ENCODE results near the gene CACYBP. TPM values are rescaled to one million over a fixed set of nuclear protein-coding genes. Genes with fewer than 3 reads are reported as not detected.

The CACYBP gene
- total RNA-seq, 2 donors from 2014 or later, result 170 to 182 TPM

DNA sequence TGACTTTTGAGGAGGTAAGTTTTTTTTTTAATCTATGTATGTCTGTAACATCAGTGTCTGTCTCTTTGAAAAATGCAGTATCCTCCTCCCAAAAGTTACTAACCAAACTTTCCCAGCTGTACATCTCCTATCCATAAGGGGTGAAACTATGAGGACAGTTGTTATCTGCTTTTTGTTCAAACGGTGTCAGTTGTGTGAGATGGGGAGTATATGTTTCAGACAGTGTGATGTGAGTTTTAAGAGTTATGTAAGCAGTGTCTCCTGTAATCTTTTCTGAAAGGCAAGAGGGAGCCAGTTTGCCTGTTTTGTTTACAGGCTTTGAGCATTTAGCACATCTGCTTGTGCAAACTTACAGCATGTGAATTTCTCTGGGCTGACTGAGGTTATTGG, 34.8 kb upstream of the CACYBP start:
- WGBS, 2 experiments (ENCODE audit: insufficient coverage in 1 of 2, insufficient read length in 1 of 2), result 85 to 100% methylated on average over 1 of the region's 1 CpG
- no peaks in the 10 kb centered on the region for H3K9me3 ChIP-seq (ENCODE audit: control insufficient read depth, low read length)
- TF ChIP-seq CTCF (conservative IDR thresholded peaks at IDR 0.05), result no peak
- Mint-ChIP-seq H3K36me3 (ENCODE audit: low read depth) (no peaks in the 10 kb centered on the region), H3K4me3 (no peak overlapping the region), H3K27me3 (ENCODE audit: insufficient read depth) (no peaks in the 10 kb centered on the region), H3K27ac (peak overlapping the region; percentile 88), H3K4me1 (peaks cover 46% of the 10 kb centered on the region), H3K9me3 (no peaks in the 10 kb centered on the region)
- H3K27ac ChIP-seq (ENCODE audit: low read depth, low read length), result no peak overlapping the region
- H3K4me3 ChIP-seq (ENCODE audit: low read length), result peak overlapping the region; percentile 26
- no peak overlapping the region for H3K9ac ChIP-seq (ENCODE audit: extremely low read depth, low read length, poor library complexity, severe bottlenecking)
- no peaks in the 10 kb centered on the region for H3K36me3 ChIP-seq (ENCODE audit: control insufficient read depth, insufficient read depth, low read length)
- H3K4me1 ChIP-seq (ENCODE audit: control insufficient read depth, insufficient read depth, low read length), result peaks cover 16% of the 10 kb centered on the region
- DNase-seq, result no peak
- no peaks in the 10 kb centered on the region for H3K27me3 ChIP-seq (ENCODE audit: control insufficient read depth, insufficient read depth, low read length, poor library complexity, severe bottlenecking)

DNA sequence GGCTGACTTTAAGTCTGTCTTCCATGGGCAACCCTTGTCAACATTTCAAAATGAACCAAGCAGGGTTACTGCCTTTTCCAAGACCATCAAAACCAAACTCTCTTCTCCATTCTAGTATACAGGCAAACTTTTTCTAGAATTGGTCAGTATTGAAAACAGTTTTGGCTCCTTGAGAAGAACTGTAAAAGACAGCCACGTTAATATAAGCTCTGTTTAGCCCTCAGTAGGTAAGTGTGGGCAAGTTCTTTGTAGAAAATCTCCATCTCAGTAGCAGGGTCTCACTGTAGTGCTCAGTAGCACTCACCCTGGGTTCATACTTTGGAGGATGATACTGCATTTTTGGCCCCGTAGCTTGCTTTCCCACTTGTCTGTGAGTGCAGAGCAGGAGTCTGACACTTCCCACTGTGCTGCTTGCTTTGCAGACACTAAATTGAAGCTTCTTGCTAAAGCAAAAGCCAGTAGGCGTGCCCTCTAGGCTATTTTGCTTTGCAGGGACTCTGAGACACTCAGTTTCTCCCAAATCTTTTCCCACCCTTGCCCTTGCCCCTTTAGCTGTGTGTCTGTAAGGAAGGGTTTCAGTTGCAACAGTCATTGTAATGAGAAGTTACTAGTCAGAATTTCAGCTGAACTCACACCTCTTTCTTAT, 34.3 kb upstream of the CACYBP start:
- DNase-seq, result peak; percentile 70
- Histone ChIP-seq H3K4me1 (ENCODE audit: control insufficient read depth, insufficient read depth, low read length) (peaks cover 16% of the 10 kb centered on the region), H3K4me3 (ENCODE audit: low read length) (peak overlapping the region; percentile 26), H3K9ac (ENCODE audit: extremely low read depth, low read length, poor library complexity, severe bottlenecking) (no peak overlapping the region), H3K9me3 (ENCODE audit: control insufficient read depth, low read length) (no peaks in the 10 kb centered on the region), H3K27ac (ENCODE audit: low read depth, low read length) (peak overlapping the region; percentile 8), H3K27me3 (ENCODE audit: control insufficient read depth, insufficient read depth, low read length, poor library complexity, severe bottlenecking) (no peaks in the 10 kb centered on the region), H3K36me3 (ENCODE audit: control insufficient read depth, insufficient read depth, low read length) (no peaks in the 10 kb centered on the region)
- no peaks in the 10 kb centered on the region for H3K36me3 Mint-ChIP-seq (ENCODE audit: low read depth)
- TF ChIP-seq CTCF (conservative IDR thresholded peaks at IDR 0.05), result no peak
- peak overlapping the region; percentile 88 for H3K27ac Mint-ChIP-seq
- H3K27me3 Mint-ChIP-seq (ENCODE audit: insufficient read depth), result no peaks in the 10 kb centered on the region
- peaks cover 46% of the 10 kb centered on the region for H3K4me1 Mint-ChIP-seq
- no peaks in the 10 kb centered on the region for H3K9me3 Mint-ChIP-seq
- H3K4me3 Mint-ChIP-seq, result peak overlapping the region; percentile 25
- WGBS, 2 experiments (ENCODE audit: insufficient coverage in 1 of 2, insufficient read length in 1 of 2), result 50 to 55% methylated on average over 3 of the region's 3 CpGs

DNA sequence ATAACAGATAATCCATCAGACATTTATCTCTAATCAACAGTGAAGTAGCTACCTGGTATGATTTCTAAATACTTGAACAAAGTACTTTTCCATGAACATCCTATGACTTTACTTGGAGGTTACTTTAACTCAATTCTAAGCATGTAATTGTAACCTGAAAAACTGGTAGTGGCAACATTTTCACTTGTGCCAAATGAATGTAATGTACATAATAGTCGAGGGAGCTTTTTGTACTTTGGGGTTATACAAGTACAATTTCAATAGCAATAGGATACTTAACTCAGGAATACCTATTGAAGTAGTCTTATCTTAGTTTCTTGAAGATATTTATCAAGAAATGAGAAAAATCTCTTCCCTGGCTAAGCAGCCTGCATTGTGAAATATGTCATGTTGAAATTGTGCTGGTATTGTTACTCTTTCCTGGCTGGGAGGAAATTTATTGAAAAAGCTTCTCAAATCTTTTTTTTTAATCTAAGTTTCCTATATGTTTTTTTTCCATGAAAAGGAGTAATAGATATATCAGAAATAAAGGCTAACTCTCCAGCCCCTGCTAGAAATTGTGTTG, 33.7 kb upstream of the CACYBP start:
- H3K36me3 Mint-ChIP-seq (ENCODE audit: low read depth), result no peaks in the 10 kb centered on the region
- 85% methylated on average over 1 of the region's 1 CpG; no CpG with 5 or more reads in 1 of the 2 experiments for WGBS, 2 experiments (ENCODE audit: insufficient coverage in 1 of 2, insufficient read length in 1 of 2)
- H3K4me3 Mint-ChIP-seq, result no peak overlapping the region

More for the DNA sequence above, 33.7 kb upstream of the CACYBP start:
- TF ChIP-seq CTCF (conservative IDR thresholded peaks at IDR 0.05), result no peak
- Histone ChIP-seq H3K27me3 (ENCODE audit: control insufficient read depth, insufficient read depth, low read length, poor library complexity, severe bottlenecking) (no peaks in the 10 kb centered on the region), H3K9ac (ENCODE audit: extremely low read depth, low read length, poor library complexity, severe bottlenecking) (no peak overlapping the region), H3K4me3 (ENCODE audit: low read length) (peak overlapping the region; percentile 26), H3K36me3 (ENCODE audit: control insufficient read depth, insufficient read depth, low read length) (no peaks in the 10 kb centered on the region), H3K9me3 (ENCODE audit: control insufficient read depth, low read length) (no peaks in the 10 kb centered on the region), H3K4me1 (ENCODE audit: control insufficient read depth, insufficient read depth, low read length) (peaks cover 16% of the 10 kb centered on the region), H3K27ac (ENCODE audit: low read depth, low read length) (peak overlapping the region; percentile 8)
- Mint-ChIP-seq H3K4me1 (peaks cover 46% of the 10 kb centered on the region), H3K27me3 (ENCODE audit: insufficient read depth) (no peaks in the 10 kb centered on the region), H3K27ac (peak overlapping the region; percentile 88), H3K9me3 (no peaks in the 10 kb centered on the region)
- DNase-seq, result no peak
